Eye (tissue), 1 donor: ENCODE results near the gene SSTR5.

Experiments used
- DNase-seq: peaks from one replicate; pipeline ENCODE4 v3.0.0-alpha.2; 2015

SSTR5 gene

DNA sequence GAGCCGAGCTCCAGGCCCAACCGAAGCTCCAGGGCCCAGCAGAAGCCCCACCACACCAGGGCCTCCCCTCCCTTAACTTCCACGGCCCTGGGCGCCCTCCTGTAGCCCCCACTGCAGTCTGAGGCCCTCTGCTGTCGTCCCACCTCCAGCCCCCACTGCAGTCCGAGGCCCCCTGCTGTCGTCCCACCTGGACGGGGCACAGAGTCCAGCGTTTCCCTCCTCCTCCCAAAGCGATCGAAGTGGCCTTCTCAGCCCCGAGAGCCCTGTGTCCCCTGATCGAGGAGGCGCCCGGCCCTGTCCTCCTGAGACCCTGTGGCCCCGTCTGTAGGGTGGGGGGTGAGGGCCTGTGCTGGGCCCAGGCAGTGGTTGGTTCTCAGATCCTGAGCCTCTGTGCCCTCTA is 54.6 kb downstream of the SSTR5 start:
- DNase-seq: no peak

DNA sequence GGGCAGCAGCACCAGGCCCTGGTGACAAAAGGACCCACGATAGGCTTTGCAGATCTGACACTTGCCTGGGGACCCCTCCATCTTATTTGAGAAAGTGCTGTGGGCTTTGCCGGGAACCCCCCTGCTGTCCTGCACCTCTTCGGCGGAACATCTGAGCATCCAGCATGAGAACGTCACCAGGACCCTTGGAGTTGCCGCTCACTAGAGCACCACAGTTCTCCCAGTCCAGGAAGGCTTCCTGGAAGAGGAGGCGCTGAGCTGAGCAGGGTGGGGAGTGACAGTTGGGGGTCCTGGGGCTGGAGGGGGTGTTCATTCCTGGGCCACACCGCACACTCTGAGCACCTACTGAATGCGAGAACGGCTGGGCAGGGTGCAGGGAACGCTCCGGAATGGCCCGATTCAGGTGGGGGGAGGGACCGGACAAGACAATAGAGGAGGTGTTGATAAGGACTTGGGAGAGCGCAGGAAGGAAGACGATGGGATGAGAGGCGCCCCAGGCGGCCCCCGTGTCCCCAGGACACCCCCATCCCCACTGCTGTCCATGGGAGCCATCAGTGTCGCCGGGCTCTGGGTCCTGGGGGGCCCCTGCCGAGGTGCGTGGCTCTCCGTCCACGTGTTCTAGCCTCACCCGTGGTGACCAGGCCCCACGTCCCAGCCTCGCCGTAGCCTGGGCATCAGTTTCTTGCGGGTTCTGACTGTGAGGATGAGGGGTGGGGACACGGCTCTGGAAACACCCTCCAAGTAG is 55.6 kb downstream of the SSTR5 start:
- no peak for DNase-seq

DNA sequence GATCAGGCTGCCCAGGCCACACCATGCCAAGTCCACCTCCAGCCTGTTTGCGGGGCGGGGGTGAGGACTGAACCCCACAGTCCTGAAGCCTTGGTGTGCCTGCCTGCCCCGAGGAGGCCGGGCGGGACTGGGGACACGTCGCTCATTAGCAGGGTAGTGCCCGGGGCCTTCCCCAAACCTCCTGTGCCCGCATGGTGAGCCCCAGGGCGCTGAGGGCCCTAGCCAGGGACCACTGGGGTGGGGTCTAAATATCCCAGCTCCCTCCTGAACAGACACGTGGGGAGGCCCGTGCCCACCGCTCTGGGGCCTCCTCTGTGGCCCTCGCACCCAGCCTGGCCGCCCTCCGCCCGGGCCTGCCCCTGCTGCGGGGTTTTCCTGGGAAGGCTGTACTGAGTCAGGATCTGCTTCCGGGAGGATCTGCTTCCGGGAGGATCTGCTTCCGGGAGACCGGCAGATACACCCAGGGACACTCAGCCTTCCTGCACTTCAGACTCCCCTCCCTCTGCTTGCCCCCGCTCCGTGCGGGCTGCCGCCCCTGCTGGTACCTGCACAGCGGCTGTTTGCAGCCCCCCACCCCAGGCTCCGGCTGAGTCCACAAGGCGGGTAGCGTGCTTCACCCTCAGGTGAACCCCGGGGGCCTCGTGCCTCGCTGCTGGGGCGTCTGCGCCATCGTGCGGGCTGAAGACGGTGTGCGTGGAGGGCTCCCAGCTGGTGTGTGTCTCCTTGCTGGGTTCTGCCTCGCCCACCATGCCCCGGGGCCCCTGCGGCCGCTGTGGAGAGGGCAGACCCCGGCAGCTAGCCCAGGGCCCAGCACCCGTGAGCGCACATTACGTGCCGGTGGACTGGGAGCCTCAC is 56.8 kb downstream of the SSTR5 start:
- no peak for DNase-seq

DNA sequence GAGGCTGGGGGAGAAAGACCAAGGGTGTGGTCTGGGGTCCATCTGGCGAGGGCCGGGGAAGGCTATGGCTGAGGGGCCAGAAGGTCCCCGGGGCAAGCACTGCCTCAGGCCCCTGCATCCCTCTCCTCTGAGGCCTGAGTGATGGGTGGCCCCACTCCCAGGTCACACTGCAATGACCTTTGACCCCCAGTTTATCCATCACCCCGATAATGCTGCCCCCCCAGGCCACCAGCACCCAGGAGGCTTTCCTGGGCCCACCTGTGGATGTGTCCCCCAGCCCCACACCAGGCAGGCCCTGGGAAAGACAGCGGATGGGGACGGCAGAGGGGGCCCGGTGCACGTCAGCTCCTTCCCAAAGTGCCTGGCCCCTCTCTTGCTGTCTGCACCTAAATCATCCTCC is 57.8 kb downstream of the SSTR5 start:
- DNase-seq: no peak
